B cell (primary cell): Measurements from ENCODE around the gene CDH5.

Experiments used
- EZH2 ChIP-seq: IDR thresholded peaks from 2 replicates; pipeline ENCODE4 v1.6.1; 2012; ENCODE audit warnings: borderline replicate concordance, low read depth, mild to moderate bottlenecking, moderate library complexity, low read length; ENCODE audit not compliant: insufficient read depth, poor library complexity, severe bottlenecking
- TF ChIP-seq, protein P1 (sequence below): fragments of 200-600 bp; IDR thresholded peaks from one replicate; pipeline ENCODE4 v1.8.0; 2022; ENCODE audit warnings: antibody characterized with exemption, mild to moderate bottlenecking

DNA sequence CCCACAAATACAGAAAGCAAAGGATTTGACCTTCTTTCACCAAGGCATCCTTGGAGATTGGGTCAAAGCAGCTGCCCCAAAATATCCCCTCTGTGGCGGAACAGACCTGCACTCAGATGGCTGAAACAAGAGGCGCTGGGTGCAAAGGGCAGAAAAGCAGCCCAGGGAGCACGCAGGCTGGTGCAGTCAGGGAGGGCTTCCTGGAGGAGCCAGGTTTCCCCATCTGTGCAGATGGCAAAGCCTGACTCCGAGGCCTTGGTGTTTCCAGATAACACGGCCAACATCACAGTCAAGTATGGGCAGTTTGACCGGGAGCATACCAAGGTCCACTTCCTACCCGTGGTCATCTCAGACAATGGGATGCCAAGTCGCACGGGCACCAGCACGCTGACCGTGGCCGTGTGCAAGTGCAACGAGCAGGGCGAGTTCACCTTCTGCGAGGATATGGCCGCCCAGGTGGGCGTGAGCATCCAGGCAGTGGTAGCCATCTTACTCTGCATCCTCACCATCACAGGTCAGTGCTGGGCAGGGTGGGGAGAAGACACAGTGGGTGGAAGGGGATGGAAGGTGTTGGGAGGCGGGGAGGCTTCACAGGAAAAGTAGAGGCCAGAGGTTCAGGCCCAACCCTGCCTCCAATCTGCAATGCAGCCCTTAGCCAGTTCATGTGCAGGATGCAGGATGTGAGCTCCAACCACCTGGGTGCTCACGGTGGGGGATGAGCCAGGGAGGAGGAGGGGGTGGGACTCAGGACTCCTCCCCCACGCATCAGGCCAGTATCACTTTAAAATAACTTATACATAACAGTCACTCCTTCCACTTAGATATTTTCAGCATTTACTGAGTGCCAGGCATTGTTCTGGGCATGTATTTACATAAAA is 34.3 kb downstream of the CDH5 start:
- no peak for TF ChIP-seq EZH2
- TF ChIP-seq, protein P1, sequence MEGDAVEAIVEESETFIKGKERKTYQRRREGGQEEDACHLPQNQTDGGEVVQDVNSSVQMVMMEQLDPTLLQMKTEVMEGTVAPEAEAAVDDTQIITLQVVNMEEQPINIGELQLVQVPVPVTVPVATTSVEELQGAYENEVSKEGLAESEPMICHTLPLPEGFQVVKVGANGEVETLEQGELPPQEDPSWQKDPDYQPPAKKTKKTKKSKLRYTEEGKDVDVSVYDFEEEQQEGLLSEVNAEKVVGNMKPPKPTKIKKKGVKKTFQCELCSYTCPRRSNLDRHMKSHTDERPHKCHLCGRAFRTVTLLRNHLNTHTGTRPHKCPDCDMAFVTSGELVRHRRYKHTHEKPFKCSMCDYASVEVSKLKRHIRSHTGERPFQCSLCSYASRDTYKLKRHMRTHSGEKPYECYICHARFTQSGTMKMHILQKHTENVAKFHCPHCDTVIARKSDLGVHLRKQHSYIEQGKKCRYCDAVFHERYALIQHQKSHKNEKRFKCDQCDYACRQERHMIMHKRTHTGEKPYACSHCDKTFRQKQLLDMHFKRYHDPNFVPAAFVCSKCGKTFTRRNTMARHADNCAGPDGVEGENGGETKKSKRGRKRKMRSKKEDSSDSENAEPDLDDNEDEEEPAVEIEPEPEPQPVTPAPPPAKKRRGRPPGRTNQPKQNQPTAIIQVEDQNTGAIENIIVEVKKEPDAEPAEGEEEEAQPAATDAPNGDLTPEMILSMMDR, result no peak
